NOMO-1 (cell line): Measurements from ENCODE around the gene SLC25A25.
"Not testable (repeated sequence)": the region's sequence is repeated elsewhere in the genome, so short reads cannot be mapped to it uniquely, and the experiment has no call there.

Experiments
- DNase-seq, 2 experiments: peaks; one replicate each; lab custom pipeline; 2025; ENCODE audit not compliant: unreplicated experiment in 2 of 2; lab: John Stamatoyannopoulos, UW

The SLC25A25 gene

GRCh38 chr9:128067645-128068385 lies at the start of gene SLC25A25:
SLC25A25 (plus strand) TSS chr9:128068232; CDS start chr9:128068320, 88 bp downstream.
- peak; percentile 99 to 100 for DNase-seq

- DNase-seq = no peak
Measured at GRCh38 chr9:128020692-128021091, 47.3 kb upstream of the SLC25A25 start.

- no peak for DNase-seq
Measured at GRCh38 chr9:128021098-128021497, 46.9 kb upstream of the SLC25A25 start.

- DNase-seq = no peak
Measured at GRCh38 chr9:128022886-128023285, 45.1 kb upstream of the SLC25A25 start.

GRCh38 chr9:128023671-128024070 lies 44.4 kb upstream of the SLC25A25 start:
- not testable (repeated sequence) for DNase-seq

GRCh38 chr9:128024761-128025308 lies 43.2 kb upstream of the SLC25A25 start:
- DNase-seq = no peak

GRCh38 chr9:128025736-128026135 lies 42.3 kb upstream of the SLC25A25 start:
- DNase-seq = no peak

GRCh38 chr9:128026255-128026772 lies 41.7 kb upstream of the SLC25A25 start:
- DNase-seq = no peak

GRCh38 chr9:128026773-128027541 lies 41.1 kb upstream of the SLC25A25 start:
- no peak for DNase-seq

GRCh38 chr9:128027705-128028104 lies 40.3 kb upstream of the SLC25A25 start:
- no peak for DNase-seq

GRCh38 chr9:128033609-128034008 lies 34.4 kb upstream of the SLC25A25 start:
- DNase-seq = no peak

GRCh38 chr9:128034821-128035652 lies 33.0 kb upstream of the SLC25A25 start:
- DNase-seq = peak; percentile 52 to 61

GRCh38 chr9:128036522-128036921 lies 31.5 kb upstream of the SLC25A25 start:
- not testable (repeated sequence) for DNase-seq

- not testable (repeated sequence) for DNase-seq
Measured at GRCh38 chr9:128040783-128041182, 27.2 kb upstream of the SLC25A25 start.

GRCh38 chr9:128042043-128042442 lies 26.0 kb upstream of the SLC25A25 start:
- no peak for DNase-seq

- no peak for DNase-seq
Measured at GRCh38 chr9:128043467-128043868, 24.6 kb upstream of the SLC25A25 start.

GRCh38 chr9:128045409-128045808 lies 22.6 kb upstream of the SLC25A25 start:
- DNase-seq = not testable (repeated sequence)

GRCh38 chr9:128045831-128046230 lies 22.2 kb upstream of the SLC25A25 start:
- DNase-seq = no peak

GRCh38 chr9:128047231-128047630 lies 20.8 kb upstream of the SLC25A25 start:
- no peak for DNase-seq

- DNase-seq = no peak
Measured at GRCh38 chr9:128048663-128049062, 19.4 kb upstream of the SLC25A25 start.

GRCh38 chr9:128049843-128050242 lies 18.2 kb upstream of the SLC25A25 start:
- no peak for DNase-seq
